H1 (cell line): ENCODE measurements around the gene MSH5. TPM values are rescaled to one million over a fixed set of nuclear protein-coding genes. Genes with fewer than 3 reads are reported as not detected.

Experiments
- CTCF ChIA-PET: fragments of 300-600 bp; sonication (Branson Sonifier 250); formaldehyde crosslinking; loops from one replicate; lab custom pipeline; 2021; ENCODE audit not compliant: partially characterized antibody; lab: Charles Lee
- POLR2A ChIA-PET: fragments of 300-600 bp; sonication (Branson Sonifier 250); formaldehyde crosslinking; loops from one replicate; lab custom pipeline; 2021; ENCODE audit warnings: inconsistent platforms; ENCODE audit not compliant: partially characterized antibody; lab: Charles Lee
- DNase-seq, 2 experiments: peaks; one replicate each; pipeline versions ENCODE4 v3.0.0 to v3.0.0-alpha.2; 2010 to 2022; ENCODE audit warnings: low spot score in 2 of 2, low read depth in 1 of 2, mixed read lengths in 1 of 2
- FAIRE-seq: peaks from 2 replicates; lab custom pipeline; 2011; peaks lifted over from hg19 to GRCh38; lab: Jason Lieb, UNC
- H2AFZ ChIP-seq: 2 replicates; pipeline ENCODE4 v1.8.1; 2012; ENCODE audit warnings: low read length, inconsistent platforms
- H2AK5ac ChIP-seq: 2 replicates; pipeline ENCODE4 v1.6.1; 2013; ENCODE audit warnings: low read depth, low read length
- H2BK120ac ChIP-seq: replicated peaks from 2 replicates; pipeline ENCODE3; 2013; ENCODE audit warnings: low read depth, low read length, inconsistent platforms
- H2BK12ac ChIP-seq: 2 replicates; pipeline ENCODE4 v1.6.1; 2013; ENCODE audit warnings: low read depth, low read length
- H2BK15ac ChIP-seq: 2 replicates; pipeline ENCODE4 v1.6.1; 2013; ENCODE audit warnings: low read length
- H2BK20ac ChIP-seq: 2 replicates; pipeline ENCODE4 v1.6.1; 2013; ENCODE audit warnings: low read length
- H2BK5ac ChIP-seq: 2 replicates; pipeline ENCODE4 v1.6.1; 2013; ENCODE audit warnings: low read depth, low read length
- H3K14ac ChIP-seq: 2 replicates; pipeline ENCODE4 v1.6.1; 2013; ENCODE audit warnings: inconsistent platforms; ENCODE audit not compliant: insufficient read length
- H3K18ac ChIP-seq: 2 replicates; pipeline ENCODE4 v1.6.1; 2013; ENCODE audit warnings: low read length; ENCODE audit errors: extremely low read depth
- H3K23ac ChIP-seq: 2 replicates; pipeline ENCODE4 v1.6.1; 2013; ENCODE audit warnings: inconsistent platforms; ENCODE audit not compliant: insufficient read length
- H3K23me2 ChIP-seq: 2 replicates; pipeline ENCODE4 v1.6.1; 2013; ENCODE audit warnings: low read depth, low read length
- H3K27ac ChIP-seq: 2 replicates; pipeline ENCODE4 v1.6.1; 2011; ENCODE audit warnings: low read depth, low read length, inconsistent platforms
- H3K27me3 ChIP-seq, 4 experiments: replicated peaks in 1 of 4; 1 replicate in 1 of 4; 2 replicates in 3 of 4; pipeline versions ENCODE4 v1.6.1 to v1.8.1; 2011 to 2013; ENCODE audit warnings: low read length in 3 of 4, mild to moderate bottlenecking in 3 of 4, inconsistent platforms in 2 of 4, mixed read lengths in 2 of 4, moderate library complexity in 1 of 4; ENCODE audit not compliant: control insufficient read depth in 3 of 4, insufficient read depth in 3 of 4; ENCODE audit errors: extremely low read depth in 1 of 4
- H3K36me3 ChIP-seq, 4 experiments: 2 replicates each; pipeline versions ENCODE4 v1.6.1 to v1.8.1; 2011 to 2013; ENCODE audit warnings: mild to moderate bottlenecking in 4 of 4, low read length in 3 of 4, moderate library complexity in 2 of 4, control low read depth in 1 of 4, inconsistent platforms in 1 of 4; ENCODE audit not compliant: insufficient read depth in 4 of 4, control insufficient read depth in 2 of 4
- H3K4ac ChIP-seq: replicated peaks from 2 replicates; pipeline ENCODE3; 2013; ENCODE audit warnings: low read length, low read depth, mixed read lengths, inconsistent platforms; ENCODE audit not compliant: insufficient read length
- H3K4me1 ChIP-seq, 4 experiments: replicated peaks in 1 of 4; 1 replicate in 1 of 4; 2 replicates in 3 of 4; pipeline versions ENCODE4 v1.6.1 to v1.8.1; 2011 to 2013; ENCODE audit warnings: low read length in 3 of 4, inconsistent platforms in 2 of 4, mixed read lengths in 1 of 4; ENCODE audit not compliant: insufficient read depth in 4 of 4, control insufficient read depth in 3 of 4
- H3K4me2 ChIP-seq, 2 experiments: 2 replicates each; pipeline versions ENCODE4 v1.6.1 to v1.8.1; 2011 to 2013; ENCODE audit warnings: low read depth in 2 of 2, low read length in 2 of 2, control low read depth in 1 of 2, inconsistent platforms in 1 of 2, mild to moderate bottlenecking in 1 of 2; ENCODE audit not compliant: insufficient read depth in 1 of 2
- H3K4me3 ChIP-seq, 4 experiments: fragments of 200-600, 300-600 bp in 1 of 4; sonication (generic), shearing (Covaris generic), sonication (Bioruptor Twin) in 1 of 4; 2 replicates each; pipeline versions ENCODE4 v1.5.1 to v1.8.1; 2011 to 2016; ENCODE audit warnings: low read length in 4 of 4, low read depth in 3 of 4, control low read depth in 2 of 4, inconsistent platforms in 2 of 4, mild to moderate bottlenecking in 2 of 4, mixed read lengths in 1 of 4, moderate library complexity in 1 of 4; ENCODE audit not compliant: insufficient read depth in 2 of 4; ENCODE audit errors: extremely low read depth in 1 of 4
- H3K56ac ChIP-seq: replicated peaks from 2 replicates; pipeline ENCODE3; 2013; ENCODE audit warnings: low read depth, mild to moderate bottlenecking, mixed read lengths, low read length, inconsistent platforms; ENCODE audit not compliant: insufficient read length
- H3K79me1 ChIP-seq: 2 replicates; pipeline ENCODE4 v1.6.1; 2013; ENCODE audit warnings: low read depth, low read length, control low read depth
- H3K79me2 ChIP-seq, 2 experiments: 2 replicates each; pipeline versions ENCODE4 v1.6.1 to v1.8.1; 2012 to 2013; ENCODE audit warnings: low read length in 2 of 2, mild to moderate bottlenecking in 2 of 2, inconsistent platforms in 1 of 2; ENCODE audit not compliant: insufficient read depth in 2 of 2, control insufficient read depth in 1 of 2
- H3K9ac ChIP-seq, 4 experiments: replicated peaks in 1 of 4; 1 replicate in 1 of 4; 2 replicates in 3 of 4; pipeline versions ENCODE4 v1.6.1 to v1.8.1; 2011 to 2013; ENCODE audit warnings: low read depth in 3 of 4, low read length in 3 of 4, control low read depth in 2 of 4, mild to moderate bottlenecking in 2 of 4, moderate library complexity in 2 of 4, inconsistent platforms in 1 of 4; ENCODE audit errors: extremely low read depth in 1 of 4
- H3K9me3 ChIP-seq, 2 experiments: 2 replicates each; pipeline versions ENCODE4 v1.6.1 to v1.8.1; 2012 to 2013; ENCODE audit warnings: mild to moderate bottlenecking in 2 of 2, moderate library complexity in 2 of 2, control low read depth in 1 of 2, inconsistent platforms in 1 of 2, low read depth in 1 of 2, low read length in 1 of 2, mixed read lengths in 1 of 2; ENCODE audit not compliant: insufficient read depth in 2 of 2
- H4K20me1 ChIP-seq, 2 experiments: replicated peaks in 1 of 2; 2 replicates each; pipeline versions ENCODE3 to v1.8.1; 2011 to 2013; ENCODE audit warnings: inconsistent platforms in 2 of 2, low read length in 2 of 2, mild to moderate bottlenecking in 1 of 2; ENCODE audit not compliant: insufficient read depth in 2 of 2, control insufficient read depth in 1 of 2
- H4K5ac ChIP-seq: 2 replicates; pipeline ENCODE4 v1.6.1; 2013; ENCODE audit warnings: low read length, low read depth, mixed read lengths, inconsistent platforms; ENCODE audit not compliant: insufficient read length
- H4K8ac ChIP-seq: 2 replicates; pipeline ENCODE4 v1.8.0; 2013; ENCODE audit warnings: mild to moderate bottlenecking, moderate library complexity, low read length, inconsistent platforms; ENCODE audit not compliant: insufficient read depth; ENCODE audit errors: extremely low read depth
- H4K91ac ChIP-seq: replicated peaks from 2 replicates; pipeline ENCODE3; 2013; ENCODE audit warnings: low read length, mixed read lengths, inconsistent platforms; ENCODE audit not compliant: insufficient read length
- ATF2 ChIP-seq: IDR thresholded peaks from 2 replicates; pipeline ENCODE4 v1.6.1; 2012; ENCODE audit warnings: low read length, inconsistent platforms
- BRCA1 ChIP-seq: IDR thresholded peaks from 2 replicates; pipeline ENCODE4 v1.6.1; 2012; ENCODE audit warnings: low read depth, low read length, improper control_type of control experiment
- CBX8 ChIP-seq: fragments of 300-800, 300-1000 bp; sonication (generic); IDR thresholded peaks from 2 replicates; pipeline ENCODE4 v1.7.1; 2016; ENCODE audit warnings: low read depth, low read length, borderline replicate concordance
- CTCF ChIP-seq, 3 experiments: IDR thresholded peaks; 1 replicate in 2 of 3; 2 replicates in 1 of 3; pipeline versions ENCODE4 v1.5.1 to v1.6.1; 2011; ENCODE audit warnings: low read length in 3 of 3, mild to moderate bottlenecking in 3 of 3, inconsistent platforms in 2 of 3, low read depth in 1 of 3, moderate library complexity in 1 of 3; ENCODE audit not compliant: insufficient read depth in 1 of 3; ENCODE audit errors: control extremely low read depth in 1 of 3
- JUN ChIP-seq: IDR thresholded peaks from 2 replicates; pipeline ENCODE4 v1.6.1; 2011; ENCODE audit warnings: low read depth, mild to moderate bottlenecking, improper control_type of control experiment, low read length
- JUND ChIP-seq: IDR thresholded peaks from 2 replicates; pipeline ENCODE4 v1.6.1; 2011; ENCODE audit warnings: mild to moderate bottlenecking, improper control_type of control experiment, low read length
- NANOG ChIP-seq: IDR thresholded peaks from 2 replicates; pipeline ENCODE4 v1.6.1; 2011; ENCODE audit warnings: low read length, low read depth, mild to moderate bottlenecking, inconsistent platforms; ENCODE audit not compliant: insufficient read depth, poor library complexity, severe bottlenecking
- POLR2AphosphoS5 ChIP-seq: IDR thresholded peaks from 2 replicates; pipeline ENCODE4 v1.6.1; 2011; ENCODE audit warnings: low read depth, low read length
- SP4 ChIP-seq: IDR thresholded peaks from 2 replicates; pipeline ENCODE4 v1.6.1; 2012; ENCODE audit warnings: low read length, inconsistent platforms
- TBP ChIP-seq: IDR thresholded peaks from 2 replicates; pipeline ENCODE4 v1.6.1; 2011; ENCODE audit warnings: low read depth, low read length, improper control_type of control experiment
- WGBS, 2 experiments: shearing (Covaris generic) in 1 of 2; methylation state at CpG; one replicate each; pipeline versions ENCODE4 v1.1.6 to v1.1.7; 2013 to 2015; ENCODE audit warnings: low lambda C conversion rate in 2 of 2, mixed read lengths in 2 of 2, inconsistent platforms in 1 of 2, low coverage in 1 of 2, missing lambda C conversion rate in 1 of 2; ENCODE audit not compliant: insufficient replicate concordance in 2 of 2, insufficient coverage in 1 of 2, insufficient read length in 1 of 2; ENCODE audit errors: extremely low coverage in 1 of 2, missing lambda C conversion rate in 1 of 2; 5-methylcytosine and 5-hydroxymethylcytosine counted together
- polyA plus RNA-seq, 7 experiments: library from polyadenylated mRNA; depleted of rRNA in 3 of 7; stranded (reverse) in 5 of 7; unstranded in 2 of 7; fragments of >200 nt in 5 of 7; fragments of 200-250 nt in 2 of 7; gene quantifications; 1 replicate in 5 of 7; 2 replicates in 1 of 7; 4 replicates in 1 of 7; pipeline versions ENCODE4 v1.2.1 to v1.2.3, GENCODE V29; 2011 to 2013; ENCODE audit warnings: missing spikeins in 2 of 7, mixed read lengths in 2 of 7
- total RNA-seq: library from RNA; stranded (reverse); fragmentation: NEBNext Ultra II Directional; extraction: Animal tissue kit (Norgen Biotek cat#: 25700); gene quantifications from 2 replicates; pipeline ENCODE4 v1.2.1, GENCODE V29; 2021

MSH5 gene
- total and polyA plus RNA-seq, 2 of the 8 experiments (the other 6 are each of a cell fraction or from before 2014, with no cell fraction given): 25.3 to 26.5 TPM

GRCh38 chr6:31741815-31742214 is 2.0 kb downstream of the MSH5 start:
- no peak overlapping the region for H2BK5ac ChIP-seq
- H3K79me2 ChIP-seq: no peaks in the 10 kb centered on the region
- peaks cover 0 to 12% (median 0%) of the 10 kb centered on the region in 4 experiments; a peak in 3 of 8 replicates for H3K36me3 ChIP-seq
- H3K27me3 ChIP-seq: no peaks in the 10 kb centered on the region
- no peak overlapping the region for H2BK12ac ChIP-seq
- DNase-seq: no peak
- H3K9me3 ChIP-seq: no peaks in the 10 kb centered on the region; a peak in 1 of 4 replicates
- H2BK20ac ChIP-seq: no peak overlapping the region
- peaks cover 13 to 19% (median 17%) of the 10 kb centered on the region in 4 experiments for H3K4me1 ChIP-seq
- H4K91ac ChIP-seq: no peak overlapping the region
- H3K9ac ChIP-seq: no peak overlapping the region
- H2BK120ac ChIP-seq: no peak overlapping the region
- H4K20me1 ChIP-seq: no peaks in the 10 kb centered on the region
- CTCF ChIA-PET: interaction anchor here (0.6 to 5.9 kb wide), 7 partner anchors 13 to 161 kb away, joined by 3 to 52 read pairs (median 4); partner anchors contain the start of genes DDAH2, EHMT2 and SAPCD1
- H3K79me1 ChIP-seq: no peaks in the 10 kb centered on the region
- no peak overlapping the region for H3K4ac ChIP-seq
- WGBS, 2 experiments: 92% methylated on average over 2 of the region's 2 CpGs; no CpG with 5 or more reads in 1 of the 2 experiments
- H2BK15ac ChIP-seq: no peak overlapping the region
- H2AFZ ChIP-seq: no peak overlapping the region
- no peak overlapping the region for H3K14ac ChIP-seq
- H3K23ac ChIP-seq: no peak overlapping the region
- no peak overlapping the region for H3K56ac ChIP-seq
- POLR2A ChIA-PET: interaction anchor here (0.6 to 8.7 kb wide), 14 partner anchors 9 to 200 kb away, joined by 3 to 73 read pairs (median 10); partner anchors contain the start of genes APOM, BAG6, DDAH2 and DDX39B
- no peak for FAIRE-seq
- peaks cover 3% of the 10 kb centered on the region for H3K23me2 ChIP-seq
- no peak overlapping the region for H4K8ac ChIP-seq
- H3K4me2 ChIP-seq: no peak overlapping the region
- H3K27ac ChIP-seq: no peak overlapping the region
- H3K18ac ChIP-seq: no peak overlapping the region
- no peak overlapping the region for H2AK5ac ChIP-seq
- no peak overlapping the region for H4K5ac ChIP-seq
- no peak overlapping the region for H3K4me3 ChIP-seq
- TF ChIP-seq TBP: no peak
- TF ChIP-seq BRCA1: no peak
- no peak for TF ChIP-seq JUN
- no peak for TF ChIP-seq JUND
- no peak for TF ChIP-seq CTCF (IDR thresholded peaks at IDR 0.05; ENCODE audit: control extremely low read depth in 1 of 3, insufficient read depth in 1 of 3, low read depth in 1 of 3, low read length in 3 of 3)
- no peak for TF ChIP-seq NANOG
- TF ChIP-seq ATF2: no peak
- no peak for TF ChIP-seq POLR2AphosphoS5
- no peak for TF ChIP-seq SP4
- no peak for TF ChIP-seq CBX8
